ENCODE results near the gene GOLPH3.
"Not testable (repeated sequence)": the region's sequence is repeated elsewhere in the genome, so short reads cannot be mapped to it uniquely, and the experiment has no call there.

Gene GOLPH3

GRCh38 chr5:32135086-32135485, 39.0 kb downstream of the GOLPH3 start:
- no peak for DNase-seq (ENCODE audit: low read depth in 2 of 2)

- DNase-seq (ENCODE audit: low read depth in 2 of 2): no peak
Measured at GRCh38 chr5:32132757-32133156, 41.4 kb downstream of the GOLPH3 start.

- DNase-seq (ENCODE audit: low read depth in 2 of 2): no peak
Measured at GRCh38 chr5:32131604-32132003, 42.5 kb downstream of the GOLPH3 start.

- DNase-seq (ENCODE audit: low read depth in 2 of 2): no peak
Measured at GRCh38 chr5:32130865-32131264, 43.3 kb downstream of the GOLPH3 start.

- DNase-seq (ENCODE audit: low read depth in 2 of 2): no peak
Measured at GRCh38 chr5:32129074-32129598, 45.0 kb downstream of the GOLPH3 start.

- DNase-seq (ENCODE audit: low read depth in 2 of 2): no peak
Measured at GRCh38 chr5:32127711-32128110, 46.4 kb downstream of the GOLPH3 start.

GRCh38 chr5:32126691-32127090, 47.4 kb downstream of the GOLPH3 start:
- no peak for DNase-seq (ENCODE audit: low read depth in 2 of 2)

- DNase-seq (ENCODE audit: low read depth in 2 of 2): no peak
Measured at GRCh38 chr5:32123889-32124676, 50.0 kb downstream of the GOLPH3 start.

- no peak for DNase-seq (ENCODE audit: low read depth in 2 of 2)
Measured at GRCh38 chr5:32123058-32123805, 50.9 kb downstream of the GOLPH3 start.

- DNase-seq (ENCODE audit: low read depth in 2 of 2): not testable (repeated sequence)
Measured at GRCh38 chr5:32118922-32119321, 55.2 kb downstream of the GOLPH3 start.

GRCh38 chr5:32116574-32117313, 57.4 kb downstream of the GOLPH3 start:
- no peak for DNase-seq (ENCODE audit: low read depth in 2 of 2)

GRCh38 chr5:32115985-32116384, 58.1 kb downstream of the GOLPH3 start:
- no peak for DNase-seq (ENCODE audit: low read depth in 2 of 2)

- no peak for DNase-seq (ENCODE audit: low read depth in 2 of 2)
Measured at GRCh38 chr5:32110111-32110696, 63.9 kb downstream of the GOLPH3 start.

- DNase-seq (ENCODE audit: low read depth in 2 of 2): no peak
Measured at GRCh38 chr5:32109236-32109635, 64.9 kb downstream of the GOLPH3 start.

GRCh38 chr5:32108167-32108566, 66.0 kb downstream of the GOLPH3 start:
- DNase-seq (ENCODE audit: low read depth in 2 of 2): no peak

GRCh38 chr5:32107291-32107690, 66.8 kb downstream of the GOLPH3 start:
- no peak for DNase-seq (ENCODE audit: low read depth in 2 of 2)

GRCh38 chr5:32103521-32103920, 70.6 kb downstream of the GOLPH3 start:
- DNase-seq (ENCODE audit: low read depth in 2 of 2): no peak

GRCh38 chr5:32102254-32102986, 71.7 kb downstream of the GOLPH3 start:
- no peak for DNase-seq (ENCODE audit: low read depth in 2 of 2)

- DNase-seq (ENCODE audit: low read depth in 2 of 2): no peak
Measured at GRCh38 chr5:32100691-32101302, 73.3 kb downstream of the GOLPH3 start.

- no peak for DNase-seq (ENCODE audit: low read depth in 2 of 2)
Measured at GRCh38 chr5:32100230-32100629, 73.9 kb downstream of the GOLPH3 start.
